NCI-H748 (cell line): ENCODE data around the gene SLC7A1.
A peak's percentile ranks its signal among the peaks of the same experiment; 100 is the strongest.
"Not testable (repeated sequence)": the region's sequence is repeated elsewhere in the genome, so short reads cannot be mapped to it uniquely, and the experiment has no call there.

Experiments
- DNase-seq: peaks from one replicate; lab custom pipeline; 2025; ENCODE audit not compliant: unreplicated experiment; lab: John Stamatoyannopoulos, UW

SLC7A1 gene

DNA sequence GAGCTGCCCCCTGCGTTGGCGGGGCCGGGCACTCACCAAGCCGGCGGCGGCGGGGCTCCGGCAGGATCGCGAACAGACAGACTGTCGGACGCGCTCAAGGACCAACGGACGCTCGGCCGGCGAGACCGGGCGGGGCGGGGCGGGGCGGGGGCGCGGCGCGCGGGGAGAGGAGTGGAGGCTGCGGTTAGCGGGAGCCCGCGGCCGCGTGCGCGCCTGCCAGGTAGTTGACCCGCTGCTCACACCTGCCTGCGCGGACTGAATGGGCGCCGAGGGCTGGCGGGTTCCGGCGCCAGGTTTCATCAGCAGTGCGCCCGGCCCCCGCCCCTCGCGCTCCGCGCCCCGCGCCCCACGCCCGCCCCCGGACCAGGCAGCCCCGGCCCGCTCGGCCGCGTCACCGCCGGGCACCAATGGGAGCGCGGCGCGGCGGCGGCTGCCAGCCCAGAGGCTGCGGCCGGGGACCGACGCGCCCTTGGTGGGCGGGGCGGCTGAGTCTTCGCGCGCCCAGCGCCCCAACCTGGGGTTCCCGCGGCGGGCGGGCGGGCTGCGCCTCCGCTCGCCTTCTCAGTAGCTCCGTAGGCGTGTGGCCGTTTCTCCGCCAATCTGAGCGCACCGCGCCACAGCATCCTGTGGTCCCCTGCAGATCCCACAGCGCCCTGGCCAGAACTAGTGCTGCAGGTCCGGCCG lies at the start of gene SLC7A1:
SLC7A1 (minus strand) TSS at position 309 of the 684 bp plus-strand sequence. CDS start 59,500 bp downstream, outside the sequence.
- peak; percentile 100 for DNase-seq

- no peak for DNase-seq
Measured at GRCh38 chr13:29640665-29641064, 45.2 kb upstream of the SLC7A1 start.

DNA sequence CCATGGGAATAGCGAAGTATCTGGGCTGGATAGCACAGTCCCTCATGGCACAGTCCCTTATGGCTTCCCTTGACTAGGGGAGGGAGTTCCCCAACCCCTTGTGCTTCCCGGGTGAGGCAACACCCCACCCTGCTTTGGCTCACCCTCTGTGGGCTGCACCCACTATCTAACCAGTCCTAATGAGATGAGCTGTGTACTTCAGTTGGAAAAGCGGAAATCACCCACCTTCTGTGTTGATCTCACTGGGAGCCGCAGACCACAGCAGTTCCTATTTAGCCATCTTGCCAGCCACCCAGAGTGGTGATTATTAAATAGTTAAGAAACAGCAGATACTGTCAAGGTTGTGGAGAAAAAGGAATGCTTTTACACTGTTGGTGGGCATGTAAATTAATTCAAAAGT lies 41.3 kb upstream of the SLC7A1 start:
- DNase-seq: not testable (repeated sequence)

DNA sequence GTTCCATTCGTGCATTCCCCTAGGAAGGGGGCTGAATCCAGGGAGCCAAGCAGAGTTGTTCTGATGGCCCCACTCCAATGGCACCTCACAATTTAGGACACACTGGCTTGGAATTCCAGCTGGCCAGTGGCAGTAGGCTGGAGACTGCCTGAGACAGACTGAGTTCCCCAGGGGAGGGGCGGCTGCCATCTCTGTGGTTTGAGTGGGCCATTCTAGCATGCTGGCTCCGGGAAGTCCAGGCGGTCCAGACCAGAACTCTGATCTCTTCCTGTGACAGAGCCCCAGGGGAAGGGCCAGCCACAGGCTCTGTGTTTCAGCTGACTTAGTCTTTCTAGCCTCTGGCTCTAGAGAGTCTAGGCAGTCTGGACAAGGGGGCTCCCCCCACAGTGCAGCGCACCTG lies 29.5 kb upstream of the SLC7A1 start:
- no peak for DNase-seq

- DNase-seq: no peak
Measured at GRCh38 chr13:29621841-29622240, 26.4 kb upstream of the SLC7A1 start.

DNA sequence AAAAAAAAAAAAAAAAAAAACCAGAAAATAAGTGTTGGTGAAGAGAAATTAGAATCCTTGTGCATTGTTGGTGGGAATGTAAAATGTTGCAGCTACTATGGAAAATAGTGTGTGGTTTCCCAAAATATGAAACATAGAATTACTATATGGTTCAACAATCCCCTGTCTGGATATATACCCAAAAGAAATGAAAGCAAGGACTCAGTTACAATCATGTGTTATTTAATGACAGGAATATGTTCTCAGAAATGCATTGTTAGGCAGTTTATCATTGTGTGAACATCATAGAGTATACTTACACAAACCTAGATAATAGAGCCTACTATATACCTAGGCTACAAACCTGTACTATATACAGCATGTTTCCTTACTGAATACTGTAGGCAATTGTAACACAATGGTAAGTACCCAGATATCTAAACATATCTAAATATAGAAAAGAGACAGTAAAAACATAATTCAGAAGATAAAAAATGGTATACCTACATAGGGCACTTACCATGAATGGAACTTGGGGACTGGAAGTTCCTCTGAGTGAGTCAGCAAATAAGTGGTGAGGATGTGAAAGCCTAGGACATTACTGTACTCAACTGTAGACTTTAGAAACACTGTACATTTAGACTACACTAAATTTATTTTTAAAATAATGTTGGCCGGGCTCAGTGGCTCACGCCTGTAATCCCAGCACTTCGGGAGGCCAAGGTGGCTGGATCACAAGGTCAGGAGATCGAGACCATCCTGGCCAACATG lies 25.7 kb upstream of the SLC7A1 start:
- no peak for DNase-seq

GRCh38 chr13:29619995-29620394 lies 24.5 kb upstream of the SLC7A1 start:
- DNase-seq: no peak

DNA sequence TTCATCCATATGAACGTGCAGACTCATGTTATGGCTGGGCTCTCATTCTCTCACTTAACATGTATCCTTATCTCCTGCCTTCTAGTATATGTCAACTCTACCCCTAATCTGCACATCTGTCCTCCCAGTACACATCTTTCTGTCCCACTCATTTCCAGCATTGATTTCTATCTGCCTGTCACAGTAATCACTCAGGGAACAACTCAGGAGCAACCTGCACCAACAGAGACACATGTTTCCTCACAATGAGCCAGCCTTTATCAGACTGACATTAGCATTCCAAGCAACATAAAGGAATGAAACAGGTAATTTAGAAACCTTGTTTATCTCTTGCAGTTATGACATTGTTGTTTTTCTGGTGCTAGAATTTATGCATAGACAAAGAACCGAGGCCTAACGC lies 17.6 kb upstream of the SLC7A1 start:
- no peak for DNase-seq

DNA sequence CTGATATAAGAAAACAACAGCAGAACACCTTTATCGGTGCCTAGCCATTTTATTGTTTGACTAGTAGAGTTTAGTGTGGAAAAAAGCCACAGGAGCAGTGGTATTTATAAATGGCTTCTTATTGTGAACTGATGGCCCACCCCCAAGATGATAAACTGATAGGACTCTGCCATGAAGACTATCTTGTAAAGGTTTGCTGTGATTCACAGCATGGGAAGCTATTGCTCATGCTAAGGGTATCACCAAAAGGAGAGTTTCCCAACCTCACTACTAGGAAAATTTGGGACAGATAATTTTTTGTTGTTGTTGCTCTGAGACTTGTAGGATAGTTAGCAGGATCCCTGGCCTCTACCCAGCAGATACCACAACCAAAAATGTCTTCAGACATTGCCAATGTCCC lies 12.0 kb upstream of the SLC7A1 start:
- no peak for DNase-seq

- no peak for DNase-seq
Measured at GRCh38 chr13:29605860-29606526, 10.5 kb upstream of the SLC7A1 start.

GRCh38 chr13:29598321-29598720 lies 2.8 kb upstream of the SLC7A1 start:
- DNase-seq: no peak

GRCh38 chr13:29597706-29598105 lies 2.2 kb upstream of the SLC7A1 start:
- DNase-seq: no peak

DNA sequence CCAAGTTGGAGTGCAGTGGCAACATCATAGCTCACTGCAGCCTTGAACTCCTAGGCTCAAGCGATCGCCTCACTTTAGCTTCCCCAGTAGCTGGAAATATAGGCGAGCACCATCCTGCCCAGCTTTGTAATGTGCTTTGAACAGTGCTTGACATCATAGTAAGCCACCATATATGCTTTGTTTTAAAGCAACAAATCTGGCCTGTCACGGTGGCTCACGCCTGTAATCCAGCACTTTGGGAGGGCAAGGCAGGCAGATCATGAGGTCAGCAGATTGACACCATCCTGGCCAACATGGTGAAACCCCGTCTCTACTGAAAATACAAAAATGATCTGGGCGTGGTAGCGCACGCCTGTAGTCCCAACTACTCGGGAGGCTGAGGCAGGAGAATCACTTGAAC lies 1.8 kb upstream of the SLC7A1 start:
- DNase-seq: no peak

- DNase-seq: no peak
Measured at GRCh38 chr13:29596064-29596418, 553 bp upstream of the SLC7A1 start.

GRCh38 chr13:29594710-29595379 lies 643 bp downstream of the SLC7A1 start:
- peak; percentile 83 for DNase-seq

- DNase-seq: peak; percentile 88
Measured at GRCh38 chr13:29594303-29594709, 1.2 kb downstream of the SLC7A1 start.

GRCh38 chr13:29593605-29594297 lies 1.7 kb downstream of the SLC7A1 start:
- no peak for DNase-seq

GRCh38 chr13:29591310-29591709 lies 4.2 kb downstream of the SLC7A1 start:
- no peak for DNase-seq

DNA sequence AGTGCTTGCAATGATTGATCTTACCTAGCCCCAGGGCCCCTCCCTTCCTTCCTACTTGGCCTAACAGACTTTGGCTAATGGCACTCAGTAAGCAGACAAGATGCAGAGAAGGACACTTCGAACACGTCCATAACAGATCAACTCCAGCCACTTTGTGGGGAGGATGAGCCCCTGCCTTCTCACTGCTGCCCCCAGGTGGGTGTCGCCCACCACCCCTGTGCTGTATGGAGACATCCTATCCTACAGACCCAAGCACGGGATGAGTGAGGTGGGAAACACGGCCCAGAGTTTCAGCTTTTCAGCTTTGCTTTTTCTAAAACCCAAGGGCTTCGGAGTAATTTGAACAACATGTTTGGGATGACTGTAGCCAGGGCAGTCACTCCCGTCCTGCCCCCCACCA lies 5.5 kb downstream of the SLC7A1 start:
- DNase-seq: no peak

- no peak for DNase-seq
Measured at GRCh38 chr13:29589234-29589633, 6.3 kb downstream of the SLC7A1 start.

- DNase-seq: no peak
Measured at GRCh38 chr13:29587645-29588044, 7.8 kb downstream of the SLC7A1 start.
